ENCODE measurements around the gene PLA2G6. TPM values are rescaled to one million over a fixed set of nuclear protein-coding genes. Genes with fewer than 3 reads are reported as not detected.
A peak's percentile ranks its signal among the peaks of the same experiment; 100 is the strongest.
"Not testable (repeated sequence)": the region's sequence is repeated elsewhere in the genome, so short reads cannot be mapped to it uniquely, and the experiment has no call there.

The PLA2G6 gene
- total and polyA plus RNA-seq, 2 of the 8 experiments (the other 6 are each of a cell fraction or from before 2014, with no cell fraction given), result 13.2 to 21.0 TPM

- not testable (repeated sequence) for H3K18ac ChIP-seq (ENCODE audit: extremely low read depth, low read length); H3K79me2 ChIP-seq (ENCODE audit: control insufficient read depth in 1 of 2, insufficient read depth in 2 of 2, low read length in 2 of 2); H2BK12ac ChIP-seq (ENCODE audit: low read depth, low read length); H4K20me1 ChIP-seq (replicated peaks in 1 of 2; ENCODE audit: control insufficient read depth in 1 of 2, insufficient read depth in 2 of 2, low read length in 2 of 2); H3K14ac ChIP-seq (ENCODE audit: insufficient read length); H4K8ac ChIP-seq (ENCODE audit: extremely low read depth, insufficient read depth, low read length); H3K27ac ChIP-seq (ENCODE audit: low read depth, low read length); H3K4me3 ChIP-seq (ENCODE audit: extremely low read depth in 1 of 4, insufficient read depth in 2 of 4, low read depth in 3 of 4, low read length in 4 of 4); H3K56ac ChIP-seq (replicated peaks; ENCODE audit: insufficient read length, low read depth, low read length); H3K4me1 ChIP-seq (replicated peaks in 1 of 4; ENCODE audit: control insufficient read depth in 3 of 4, insufficient read depth in 4 of 4, low read length in 3 of 4); H3K23ac ChIP-seq (ENCODE audit: insufficient read length); H3K23me2 ChIP-seq (ENCODE audit: low read depth, low read length); FAIRE-seq; H3K9ac ChIP-seq (replicated peaks in 1 of 4; ENCODE audit: extremely low read depth in 1 of 4, low read depth in 3 of 4, low read length in 3 of 4); DNase-seq (ENCODE audit: low read depth in 1 of 2, low spot score in 2 of 2); H2AFZ ChIP-seq (ENCODE audit: low read length); H4K5ac ChIP-seq (ENCODE audit: insufficient read length, low read depth, low read length); H3K9me3 ChIP-seq (ENCODE audit: insufficient read depth in 2 of 2, low read depth in 1 of 2, low read length in 1 of 2); H3K4ac ChIP-seq (replicated peaks; ENCODE audit: insufficient read length, low read depth, low read length); H3K79me1 ChIP-seq (ENCODE audit: low read depth, low read length); H3K4me2 ChIP-seq (ENCODE audit: insufficient read depth in 1 of 2, low read depth in 2 of 2, low read length in 2 of 2); H3K36me3 ChIP-seq (ENCODE audit: control insufficient read depth in 2 of 4, insufficient read depth in 4 of 4, low read length in 3 of 4); H3K27me3 ChIP-seq (replicated peaks in 1 of 4; ENCODE audit: control insufficient read depth in 3 of 4, extremely low read depth in 1 of 4, insufficient read depth in 3 of 4, low read length in 3 of 4); H2BK120ac ChIP-seq (replicated peaks; ENCODE audit: low read depth, low read length); H2BK15ac ChIP-seq (ENCODE audit: low read length); H2AK5ac ChIP-seq (ENCODE audit: low read depth, low read length); H2BK5ac ChIP-seq (ENCODE audit: low read depth, low read length); H4K91ac ChIP-seq (replicated peaks; ENCODE audit: insufficient read length, low read length)
- POLR2A ChIA-PET (ENCODE audit: partially characterized antibody), result interaction anchor here (0.7 kb wide), 2 partner anchors 22 to 125 kb away, joined by 3 to 4 read pairs; no protein-coding TSS in a partner anchor
- WGBS, 2 experiments (ENCODE audit: extremely low coverage in 1 of 2, insufficient coverage in 1 of 2, insufficient read length in 1 of 2, insufficient replicate concordance in 2 of 2, low coverage in 1 of 2, low lambda C conversion rate in 2 of 2, missing lambda C conversion rate in 1 of 2), result 76% methylated on average over 3 of the region's 3 CpGs; no CpG with 5 or more reads in 1 of the 2 experiments
- CTCF ChIA-PET (ENCODE audit: partially characterized antibody), result interaction anchor here (0.6 to 11.9 kb wide), 9 partner anchors 8 to 96 kb away, joined by 3 to 93 read pairs (median 9); no protein-coding TSS in a partner anchor
- 0 out of 2 replicates have a peak overlapping the region, but pooled peaks have one; percentile 9 for H2BK20ac ChIP-seq (ENCODE audit: low read length)
Measured at GRCh38 chr22:38146166-38146565, 35.5 kb downstream of the PLA2G6 start.
